ENCODE measurements around the gene S100A7A. TPM values are rescaled to one million over a fixed set of nuclear protein-coding genes. Genes with fewer than 3 reads are reported as not detected.

Gene S100A7A
- total RNA-seq (2022; extraction: Qiagen RNA extraction) = not detected in 5 replicates

GRCh38 chr1:153415850-153416570 lies at the start of gene S100A7A:
Gene S100A7A, plus strand, starts transcription at chr1:153416520. Its CDS starts 1,563 bp downstream, at chr1:153418083.

DNA sequence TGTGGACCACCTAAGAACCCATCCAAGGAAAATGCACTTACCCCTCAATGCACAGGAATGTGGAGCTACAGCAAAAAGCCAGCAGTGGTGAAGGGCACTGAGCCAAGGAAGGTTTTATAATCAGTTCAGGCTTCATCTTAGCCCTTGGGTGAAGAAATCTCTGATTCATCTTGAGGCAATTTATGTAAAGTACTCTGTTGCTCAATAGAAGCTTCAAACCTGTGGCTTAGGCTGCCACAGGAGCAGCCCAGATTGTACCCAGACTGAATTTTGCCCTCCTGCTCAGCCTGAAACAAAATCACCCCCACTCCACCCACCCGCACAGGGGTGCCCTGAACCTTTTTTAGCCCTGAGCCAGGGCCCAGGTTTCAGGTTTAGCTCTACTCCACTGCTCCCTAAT lies 40.8 kb upstream of the S100A7A start, which contains the start of gene S100A12:
Gene S100A12 (minus strand): TSS at position 111 of the 400 bp plus-strand sequence. CDS start 1,029 bp downstream, outside the sequence.

DNA sequence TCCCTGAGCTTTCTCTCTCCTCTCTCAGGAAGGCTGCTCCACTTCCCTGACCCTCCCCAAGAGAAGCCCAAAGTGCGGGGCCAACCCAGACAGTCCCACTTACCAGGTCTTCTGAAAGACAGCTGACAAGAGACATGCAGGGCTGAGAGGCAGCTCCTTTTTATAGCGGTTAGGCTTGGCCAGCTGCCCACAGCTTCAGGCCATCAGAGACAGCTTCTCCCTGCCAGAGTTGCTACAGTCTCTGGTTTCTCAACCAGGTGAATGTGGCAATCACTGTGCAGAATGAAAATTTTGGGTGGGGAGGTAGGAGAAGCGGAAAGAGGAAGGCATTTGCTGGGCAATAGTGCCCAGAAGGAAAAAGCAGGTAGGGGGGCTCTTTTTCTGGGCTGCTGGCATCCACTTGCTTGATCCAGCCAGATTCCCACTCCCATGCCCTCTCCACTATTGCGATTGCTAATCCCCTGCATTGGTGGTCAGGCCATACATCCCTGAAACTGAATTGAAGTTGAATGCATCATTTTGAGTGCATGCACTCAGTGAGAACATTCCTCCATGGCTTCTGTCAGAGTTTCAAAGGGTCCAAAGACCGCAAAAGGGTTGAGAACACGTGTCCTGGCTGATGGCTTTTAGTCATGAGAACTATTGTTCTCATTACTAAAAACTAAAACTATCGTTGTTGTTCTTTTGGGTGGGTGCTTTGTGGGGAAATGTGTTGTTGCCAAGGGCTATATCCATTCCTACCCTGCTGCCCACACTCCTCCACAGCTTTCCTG lies 25.2 kb upstream of the S100A7A start, which contains the start of gene S100A8:
Gene S100A8 (minus strand): TSS at position 136 of the 773 bp plus-strand sequence. CDS start 538 bp downstream, outside the sequence.

GRCh38 chr1:153460551-153460950 lies 44.2 kb downstream of the S100A7A start, which contains the start of gene S100A7:
Gene S100A7, minus strand, starts transcription at chr1:153460651. Its CDS starts 1,638 bp downstream, at chr1:153459013.

Other genes with a start within 250 kb of the S100A7A start
- not detected in 5 replicates for gene LELP1, start 213.1 kb upstream of the S100A7A start, total RNA-seq (2022; extraction: Qiagen RNA extraction)
- not detected in 5 replicates for gene PRR9, start 198.9 kb upstream of the S100A7A start, total RNA-seq (2022; extraction: Qiagen RNA extraction)
- not detected in 5 replicates for gene LORICRIN, start 156.8 kb upstream of the S100A7A start, total RNA-seq (2022; extraction: Qiagen RNA extraction)
- gene PGLYRP3, start 103.6 kb upstream of the S100A7A start, total RNA-seq (2022; extraction: Qiagen RNA extraction) = not detected in 5 replicates
- not detected in 5 replicates for gene PGLYRP4, start 67.7 kb upstream of the S100A7A start, total RNA-seq (2022; extraction: Qiagen RNA extraction)
- 0.77 to 1.2 TPM (median 1.1 TPM) in 4 of 5 replicates, not detected in the other for gene S100A9, start 58.7 kb upstream of the S100A7A start, total RNA-seq (2022; extraction: Qiagen RNA extraction)
- gene S100A12, start 40.9 kb upstream of the S100A7A start, total RNA-seq (2022; extraction: Qiagen RNA extraction) = not detected in 5 replicates
- not detected in 5 replicates for gene S100A8, start 25.4 kb upstream of the S100A7A start, total RNA-seq (2022; extraction: Qiagen RNA extraction)
- gene S100A7, start 44.1 kb downstream of the S100A7A start, total RNA-seq (2022; extraction: Qiagen RNA extraction) = not detected in 5 replicates
- gene S100A6, start 119.5 kb downstream of the S100A7A start, total RNA-seq (2022; extraction: Qiagen RNA extraction) = 3,270 to 3,628 TPM (median 3,480 TPM) in 5 replicates
- gene S100A5, start 124.4 kb downstream of the S100A7A start, total RNA-seq (2022; extraction: Qiagen RNA extraction) = 0.44 to 1.5 TPM (median 1.0 TPM) in 5 replicates
- 1,612 to 1,772 TPM (median 1,681 TPM) in 5 replicates for gene S100A4, start 129.3 kb downstream of the S100A7A start, total RNA-seq (2022; extraction: Qiagen RNA extraction)
- gene S100A3, start 132.7 kb downstream of the S100A7A start, total RNA-seq (2022; extraction: Qiagen RNA extraction) = 103 to 117 TPM (median 114 TPM) in 5 replicates
- 20.2 to 30.6 TPM (median 26.9 TPM) in 5 replicates for gene S100A2, start 149.3 kb downstream of the S100A7A start, total RNA-seq (2022; extraction: Qiagen RNA extraction)
- gene S100A16, start 196.6 kb downstream of the S100A7A start, total RNA-seq (2022; extraction: Qiagen RNA extraction) = 481 to 560 TPM (median 517 TPM) in 5 replicates
- 0.24 to 0.73 TPM (median 0.38 TPM) in 5 replicates for gene S100A14, start 199.8 kb downstream of the S100A7A start, total RNA-seq (2022; extraction: Qiagen RNA extraction)
- 169 to 188 TPM (median 172 TPM) in 5 replicates for gene S100A13, start 211.0 kb downstream of the S100A7A start, total RNA-seq (2022; extraction: Qiagen RNA extraction)
- gene S100A1, start 211.9 kb downstream of the S100A7A start, total RNA-seq (2022; extraction: Qiagen RNA extraction) = 0.72 to 1.2 TPM (median 0.93 TPM) in 5 replicates
- 68.7 to 84.2 TPM (median 77.0 TPM) in 5 replicates for gene CHTOP, start 217.5 kb downstream of the S100A7A start, total RNA-seq (2022; extraction: Qiagen RNA extraction)
- gene SNAPIN, start 242.2 kb downstream of the S100A7A start, total RNA-seq (2022; extraction: Qiagen RNA extraction) = 57.2 to 64.5 TPM (median 57.6 TPM) in 5 replicates

Data from A549 treated with Mapracorat at 1 μM for 4 hours (cell line).